HG03175 (cell line): ENCODE results near the gene C2orf68.
"Not testable (repeated sequence)": the region's sequence is repeated elsewhere in the genome, so short reads cannot be mapped to it uniquely, and the experiment has no call there.

Experiments
- ATAC-seq: cut with Tn5 transposase; IDR thresholded peaks from one replicate; pipeline ENCODE4 v1.9.1; 2021; ENCODE audit warnings: mild to moderate bottlenecking, moderate library complexity; ENCODE audit not compliant: unreplicated experiment

C2orf68 gene

GRCh38 chr2:85611705-85612587 is at the start of gene C2orf68:
TSS of gene C2orf68 (minus strand) at chr2:85612066. CDS start at chr2:85611984, 82 bp downstream.
- peak; percentile 76 for ATAC-seq

GRCh38 chr2:85661139-85661858 is 49.4 kb upstream of the C2orf68 start:
- no peak for ATAC-seq

GRCh38 chr2:85660725-85661124 is 48.9 kb upstream of the C2orf68 start:
- no peak for ATAC-seq

- ATAC-seq = not testable (repeated sequence)
Observed at GRCh38 chr2:85660301-85660700, 48.4 kb upstream of the C2orf68 start.

GRCh38 chr2:85659324-85659981 is 47.6 kb upstream of the C2orf68 start:
- ATAC-seq = no peak

GRCh38 chr2:85657399-85657798 is 45.5 kb upstream of the C2orf68 start:
- not testable (repeated sequence) for ATAC-seq

GRCh38 chr2:85656468-85656867 is 44.6 kb upstream of the C2orf68 start:
- no peak for ATAC-seq

GRCh38 chr2:85655961-85656417 is 44.1 kb upstream of the C2orf68 start:
- ATAC-seq = no peak

- no peak for ATAC-seq
Observed at GRCh38 chr2:85653996-85654395, 42.1 kb upstream of the C2orf68 start.

- no peak for ATAC-seq
Observed at GRCh38 chr2:85652056-85652455, 40.2 kb upstream of the C2orf68 start.

- no peak for ATAC-seq
Observed at GRCh38 chr2:85651097-85651496, 39.2 kb upstream of the C2orf68 start.

GRCh38 chr2:85650456-85650855 is 38.6 kb upstream of the C2orf68 start:
- no peak for ATAC-seq

GRCh38 chr2:85649201-85650190 is 37.6 kb upstream of the C2orf68 start:
- no peak for ATAC-seq

GRCh38 chr2:85648619-85649018 is 36.8 kb upstream of the C2orf68 start:
- ATAC-seq = no peak

- no peak for ATAC-seq
Observed at GRCh38 chr2:85647823-85648526, 36.1 kb upstream of the C2orf68 start.

- no peak for ATAC-seq
Observed at GRCh38 chr2:85646166-85646565, 34.3 kb upstream of the C2orf68 start.

- no peak for ATAC-seq
Observed at GRCh38 chr2:85644909-85645308, 33.0 kb upstream of the C2orf68 start.

- ATAC-seq = no peak
Observed at GRCh38 chr2:85642725-85643124, 30.9 kb upstream of the C2orf68 start.

GRCh38 chr2:85635636-85636035 is 23.8 kb upstream of the C2orf68 start:
- ATAC-seq = no peak

GRCh38 chr2:85635011-85635410 is 23.1 kb upstream of the C2orf68 start:
- ATAC-seq = no peak
